PC-9 (cell line): ENCODE results near the gene PLB1. TPM values are rescaled to one million over a fixed set of nuclear protein-coding genes. Genes with fewer than 3 reads are reported as not detected.

Experiments used
- BruUV-seq: library from RNA; stranded (reverse); fragments of 400-500 nt; replicated peaks from 2 replicates; lab custom pipeline; 2021; lab: Mats Ljungman, UMichigan
- CTCF ChIA-PET: fragments of 300-600 bp; sonication (Branson Sonifier 250); formaldehyde crosslinking; loops from one replicate; lab custom pipeline; 2022; ENCODE audit warnings: antibody characterized with exemption; lab: Charles Lee
- POLR2A ChIA-PET: fragments of 300-600 bp; sonication (Branson Sonifier 250); formaldehyde crosslinking; loops from one replicate; lab custom pipeline; 2022; ENCODE audit warnings: antibody characterized with exemption; ENCODE audit not compliant: unreplicated experiment; lab: Charles Lee
- DNase-seq, 2 experiments: peaks; one replicate each; pipeline versions ENCODE4 v3.0.0 to v3.0.0-alpha.2; 2015 to 2022; ENCODE audit warnings: mixed read lengths in 1 of 2
- H2AFZ ChIP-seq: fragments of 200-600 bp; sonication (generic); 2 replicates; pipeline ENCODE4 v1.8.1; 2017; ENCODE audit warnings: antibody characterized with exemption
- H3F3A ChIP-seq: fragments of 200-600 bp; sonication (generic); 2 replicates; pipeline ENCODE4 v1.8.1; 2017; ENCODE audit warnings: antibody characterized with exemption, mild to moderate bottlenecking, low read depth; ENCODE audit not compliant: insufficient read depth
- H3K27ac ChIP-seq: fragments of 200-600 bp; sonication (generic); 2 replicates; pipeline ENCODE4 v1.6.1; 2016; ENCODE audit warnings: mixed run types
- H3K27me3 ChIP-seq: fragments of 200-600 bp; sonication (generic); 2 replicates; pipeline ENCODE4 v1.6.1; 2016; ENCODE audit warnings: low read depth, mixed run types; ENCODE audit not compliant: insufficient read depth
- H3K36me3 ChIP-seq: fragments of 200-600 bp; sonication (generic); 2 replicates; pipeline ENCODE4 v1.6.1; 2016; ENCODE audit warnings: low read depth, mixed run types
- H3K4me1 ChIP-seq: fragments of 200-600 bp; sonication (generic); replicated peaks from 2 replicates; pipeline ENCODE4 v1.6.1; 2016; ENCODE audit warnings: mixed run types; ENCODE audit not compliant: insufficient read depth
- H3K4me2 ChIP-seq: fragments of 200-600 bp; sonication (generic); 2 replicates; pipeline ENCODE4 v1.6.1; 2017; ENCODE audit warnings: mixed run types
- H3K4me3 ChIP-seq: fragments of 200-600 bp; sonication (generic); 2 replicates; pipeline ENCODE4 v1.6.1; 2016; ENCODE audit warnings: mixed run types
- H3K79me2 ChIP-seq: fragments of 200-600 bp; sonication (generic); 2 replicates; pipeline ENCODE4 v1.6.1; 2017; ENCODE audit warnings: low read depth, mixed run types
- H3K9me2 ChIP-seq: fragments of 200-600 bp; sonication (generic); 2 replicates; pipeline ENCODE4 v1.8.1; 2017; ENCODE audit warnings: mild to moderate bottlenecking; ENCODE audit not compliant: insufficient read depth
- H3K9me3 ChIP-seq: fragments of 200-600 bp; sonication (generic); 2 replicates; pipeline ENCODE4 v1.8.1; 2016; ENCODE audit warnings: low read depth; ENCODE audit not compliant: insufficient read depth
- H4K20me1 ChIP-seq: fragments of 200-600 bp; sonication (generic); 2 replicates; pipeline ENCODE4 v1.8.1; 2017; ENCODE audit not compliant: insufficient read depth
- CTCF ChIP-seq: fragments of 200-600 bp; sonication (generic); conservative IDR thresholded peaks from 2 replicates; pipeline ENCODE4 v1.6.1; 2017; ENCODE audit warnings: mixed run types, antibody characterized with exemption, mild to moderate bottlenecking, moderate library complexity
- EZH2 ChIP-seq: fragments of 200-600 bp; sonication (generic); IDR thresholded peaks from 2 replicates; pipeline ENCODE4 v1.8.0; 2017; ENCODE audit warnings: antibody characterized with exemption, low read depth
- intact Hi-C: fragments of 100-400 bp; cut with micrococcal nuclease; formaldehyde crosslinking; loops from one replicate; pipeline ENCODE4 v1.10.0; 2022; ENCODE audit not compliant: unreplicated experiment
- total RNA-seq: library from RNA; stranded (reverse); gene quantifications from 2 replicates; pipeline ENCODE4 v1.2.3, GENCODE V29; 2021

Gene PLB1
- total RNA-seq, 1 experiment from 2014 or later = 2.7 TPM

GRCh38 chr2:28668880-28669279, 173.0 kb downstream of the PLB1 start:
- POLR2A ChIA-PET = no interaction called here

GRCh38 chr2:28670856-28671255, 175.0 kb downstream of the PLB1 start:
- no peaks in the 10 kb centered on the region for H3K36me3 ChIP-seq
- H3K79me2 ChIP-seq = no peaks in the 10 kb centered on the region
- no peak overlapping the region for H3K27ac ChIP-seq
- BruUV-seq = no TSS peak
- H3F3A ChIP-seq = no peaks in the 10 kb centered on the region
- ChIA-PET POLR2A (no interaction called here), CTCF (no interaction called here)
- H3K27me3 ChIP-seq = no peaks in the 10 kb centered on the region
- TF ChIP-seq EZH2 (no peak), CTCF (no peak)
- H3K4me2 ChIP-seq = no peak overlapping the region
- intact Hi-C loops = no loop called here
- no peak overlapping the region for H3K4me3 ChIP-seq
- no peaks in the 10 kb centered on the region for H4K20me1 ChIP-seq
- H3K9me3 ChIP-seq = no peaks in the 10 kb centered on the region
- H3K9me2 ChIP-seq = no peaks in the 10 kb centered on the region
- no peaks in the 10 kb centered on the region; the same call in 1 of the 2 replicates for H3K4me1 ChIP-seq
- no peak overlapping the region for H2AFZ ChIP-seq
- no peak for DNase-seq

More at GRCh38 chr2:28668880-28669279, 173.0 kb downstream of the PLB1 start:
- H3K27me3 ChIP-seq = no peaks in the 10 kb centered on the region
- H3F3A ChIP-seq = no peaks in the 10 kb centered on the region; the same call in 1 of the 2 replicates
- no peak overlapping the region for H3K4me3 ChIP-seq
- H3K9me3 ChIP-seq = no peaks in the 10 kb centered on the region
- H2AFZ ChIP-seq = no peak overlapping the region
- H3K4me1 ChIP-seq = peaks cover 5% of the 10 kb centered on the region
- CTCF ChIA-PET = no interaction called here
- no peak overlapping the region for H3K4me2 ChIP-seq
- H3K36me3 ChIP-seq = no peaks in the 10 kb centered on the region
- TF ChIP-seq EZH2 (no peak), CTCF (no peak)
- DNase-seq = no peak
- H3K9me2 ChIP-seq = no peaks in the 10 kb centered on the region
- no peak overlapping the region for H3K27ac ChIP-seq
- BruUV-seq = no TSS peak
- no peaks in the 10 kb centered on the region for H3K79me2 ChIP-seq
- intact Hi-C loops = no loop called here
- no peaks in the 10 kb centered on the region for H4K20me1 ChIP-seq

- intact Hi-C loops = no loop called here
- Histone ChIP-seq H3K4me1 (no peaks in the 10 kb centered on the region; the same call in 1 of the 2 replicates), H3K4me3 (no peak overlapping the region), H3F3A (no peaks in the 10 kb centered on the region), H3K4me2 (no peak overlapping the region), H3K27ac (no peak overlapping the region), H4K20me1 (no peaks in the 10 kb centered on the region), H3K36me3 (no peaks in the 10 kb centered on the region), H3K9me3 (no peaks in the 10 kb centered on the region), H3K9me2 (no peaks in the 10 kb centered on the region), H2AFZ (no peak overlapping the region), H3K79me2 (no peaks in the 10 kb centered on the region), H3K27me3 (no peaks in the 10 kb centered on the region)
- no peak for DNase-seq
- POLR2A ChIA-PET = no interaction called here
- CTCF ChIA-PET = interaction anchor here (0.5 kb wide), 1 partner anchor 13 kb away, joined by 7 read pairs; no protein-coding TSS in a partner anchor
- no peak for TF ChIP-seq CTCF
- TF ChIP-seq EZH2 = no peak
- no TSS peak for BruUV-seq
Measured at GRCh38 chr2:28673338-28673737, 177.5 kb downstream of the PLB1 start.
